Gastroesophageal sphincter (tissue), 4 donors: Measurements from ENCODE around the gene RNF8. TPM values are rescaled to one million over a fixed set of nuclear protein-coding genes. Genes with fewer than 3 reads are reported as not detected.
A peak's percentile ranks its signal among the peaks of the same experiment; 100 is the strongest.

ENCODE experiments used
- ATAC-seq: fragments of 150-250 bp; one replicate; pipeline ENCODE4 v1.9.1; 2016; ENCODE audit warnings: mild to moderate bottlenecking, moderate library complexity
- H3K27ac ChIP-seq, 4 donors: fragments of 200-600 bp; sonication (generic) in 3 of 4; 1 replicate in 3 of 4; 2 replicates in 1 of 4; pipeline ENCODE4 v1.5.1; 2016 to 2019
- H3K27me3 ChIP-seq: fragments of 200-600 bp; sonication (generic); one replicate; pipeline ENCODE4 v1.5.1; 2019
- H3K36me3 ChIP-seq, 2 donors: fragments of 200-600 bp; sonication (generic); one replicate each; pipeline ENCODE4 v1.5.1; 2019; ENCODE audit warnings: control low read depth in 1 of 2
- H3K4me1 ChIP-seq, 3 donors: fragments of 200-600 bp; sonication (generic); 1 replicate in 2 of 3; 2 replicates in 1 of 3; pipeline ENCODE4 v1.5.1; 2016 to 2019; ENCODE audit warnings: control low read depth in 2 of 3
- H3K4me3 ChIP-seq, 2 donors: fragments of 200-600 bp; sonication (generic); one replicate each; pipeline ENCODE4 v1.5.1; 2019; ENCODE audit warnings: mild to moderate bottlenecking in 1 of 2, moderate library complexity in 1 of 2
- H3K9me3 ChIP-seq, 3 donors: fragments of 200-600 bp; sonication (generic); one replicate each; pipeline ENCODE4 v1.5.1; 2017 to 2019; ENCODE audit warnings: control low read depth in 2 of 3
- CTCF ChIP-seq, 4 experiments: fragments of 200-600 bp in 2 of 4; fragments of 450-650 bp in 2 of 4; sonication (generic) in 1 of 4; IDR thresholded peaks; one replicate each; pipeline ENCODE4 v1.5.1; 2017 to 2019; ENCODE audit warnings: antibody characterized with exemption in 4 of 4, mild to moderate bottlenecking in 2 of 4, moderate library complexity in 2 of 4
- EP300 ChIP-seq: sonication (generic); formaldehyde crosslinking; IDR thresholded peaks from one replicate; pipeline ENCODE4 v1.6.1; 2017; ENCODE audit warnings: antibody characterized with exemption, mild to moderate bottlenecking
- POLR2A ChIP-seq, 2 donors: fragments of 450-650 bp; IDR thresholded peaks; one replicate each; pipeline ENCODE4 v1.6.1; 2017; ENCODE audit warnings: antibody characterized with exemption in 2 of 2, mild to moderate bottlenecking in 2 of 2, moderate library complexity in 1 of 2
- POLR2AphosphoS5 ChIP-seq: sonication (generic); formaldehyde crosslinking; IDR thresholded peaks from one replicate; pipeline ENCODE4 v1.6.1; 2017; ENCODE audit warnings: antibody characterized with exemption
- WGBS, 2 donors: methylation state at CpG; one replicate each; pipeline ENCODE4 v1.1.5; 2018; ENCODE audit warnings: low coverage in 1 of 2; 5-methylcytosine and 5-hydroxymethylcytosine counted together
- total RNA-seq, 4 donors: library from RNA; depleted of rRNA; stranded (reverse); fragments of >200 nt; gene quantifications; one replicate each; pipeline ENCODE4 v1.1.0, GENCODE V29; 2016

Gene RNF8
- total RNA-seq, 4 donors from 2014 or later, result 10.0 to 21.5 (median 16.0) TPM

GRCh38 chr6:37351027-37351426 lies 2.8 kb upstream of the RNF8 start:
- H3K36me3 ChIP-seq, result no peaks in the 10 kb centered on the region
- no peak overlapping the region for H3K4me3 ChIP-seq
- no peak overlapping the region for H3K27ac ChIP-seq
- peaks cover 8% of the 10 kb centered on the region for H3K27me3 ChIP-seq
- H3K4me1 ChIP-seq, result peaks cover 0 to 23% (median 7%) of the 10 kb centered on the region in 3 donors
- TF ChIP-seq POLR2AphosphoS5 (no peak), POLR2A (IDR thresholded peaks at IDR 0.05) (no peak), EP300 (no peak), CTCF (IDR thresholded peaks at IDR 0.05) (no peak)
- no peaks in the 10 kb centered on the region for H3K9me3 ChIP-seq
- no peak for ATAC-seq
- whole genome bisulfite sequencing, 2 donors, result 84 to 92% methylated on average over 2 to 3 of the region's 3 CpGs

GRCh38 chr6:37352384-37352783 lies 1.4 kb upstream of the RNF8 start:
- WGBS, 2 donors, result 100% methylated on average over 1 to 2 of the region's 3 CpGs
- TF ChIP-seq CTCF (IDR thresholded peaks at IDR 0.05) (no peak), EP300 (no peak), POLR2AphosphoS5 (no peak), POLR2A (IDR thresholded peaks at IDR 0.05) (no peak)
- H3K9me3 ChIP-seq, result no peaks in the 10 kb centered on the region
- H3K36me3 ChIP-seq, result no peaks in the 10 kb centered on the region
- H3K4me3 ChIP-seq, result no peak overlapping the region
- H3K4me1 ChIP-seq, result peaks cover 0 to 29% (median 7%) of the 10 kb centered on the region in 3 donors
- no peak overlapping the region for H3K27ac ChIP-seq
- peaks cover 8% of the 10 kb centered on the region for H3K27me3 ChIP-seq
- no peak for ATAC-seq

DNA sequence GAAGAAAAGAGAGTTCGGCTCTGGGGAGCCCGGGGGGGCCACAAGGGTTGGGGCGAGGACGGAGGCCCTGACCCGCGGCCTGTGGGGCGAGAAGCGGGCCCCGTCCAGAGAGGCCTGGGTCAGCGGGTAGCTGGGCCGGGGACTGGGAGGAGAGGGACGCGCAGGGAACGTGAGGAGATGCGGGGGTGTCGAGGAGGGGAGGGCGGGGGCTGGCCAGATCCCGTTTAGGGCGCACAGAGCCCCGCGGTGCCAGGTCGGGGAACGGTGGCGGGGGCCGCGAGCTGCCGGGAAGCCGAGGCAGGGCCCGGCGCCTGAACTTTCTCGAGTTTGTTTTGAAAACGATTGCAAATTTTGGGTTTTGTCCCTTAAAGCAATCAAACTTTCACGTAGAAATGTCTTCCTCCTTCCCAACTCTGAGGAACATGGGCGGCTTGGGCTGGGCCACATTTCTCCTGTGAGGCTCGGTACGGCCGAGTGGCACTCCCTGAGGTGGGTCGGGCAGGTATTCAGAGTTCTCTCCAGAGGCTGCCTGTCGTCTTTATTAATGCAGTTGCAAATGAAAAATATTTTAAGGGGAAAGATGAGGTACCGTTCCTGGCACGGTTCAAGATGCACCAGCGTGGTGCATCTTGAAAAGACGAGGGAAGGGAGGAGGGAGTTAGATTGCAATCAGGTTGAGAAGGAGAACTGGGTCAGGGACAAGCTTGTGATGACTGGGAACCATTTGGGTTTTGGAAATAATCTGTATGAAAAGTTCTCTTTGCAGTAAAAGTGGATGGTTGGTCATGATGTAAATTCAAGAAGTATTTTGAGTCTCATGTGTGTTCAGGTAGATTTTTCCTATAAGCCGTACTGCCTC lies 972 bp downstream of the RNF8 start:
- TF ChIP-seq CTCF (IDR thresholded peaks at IDR 0.05) (no peak), POLR2AphosphoS5 (no peak), EP300 (no peak)
- Histone ChIP-seq H3K4me3 (peak overlapping the region; percentile 67 to 95), H3K4me1 (peaks cover 0 to 29% (median 7%) of the 10 kb centered on the region in 3 donors), H3K36me3 (no peaks in the 10 kb centered on the region), H3K27me3 (no peaks in the 10 kb centered on the region), H3K9me3 (no peaks in the 10 kb centered on the region), H3K27ac (peak overlapping the region in 3 of 4 donors; percentile 70 to 82 (median 73))
- peak; percentile 44 for ATAC-seq
- WGBS, 2 donors, result 4 to 6% methylated on average over 30 to 34 of the region's 44 CpGs

DNA sequence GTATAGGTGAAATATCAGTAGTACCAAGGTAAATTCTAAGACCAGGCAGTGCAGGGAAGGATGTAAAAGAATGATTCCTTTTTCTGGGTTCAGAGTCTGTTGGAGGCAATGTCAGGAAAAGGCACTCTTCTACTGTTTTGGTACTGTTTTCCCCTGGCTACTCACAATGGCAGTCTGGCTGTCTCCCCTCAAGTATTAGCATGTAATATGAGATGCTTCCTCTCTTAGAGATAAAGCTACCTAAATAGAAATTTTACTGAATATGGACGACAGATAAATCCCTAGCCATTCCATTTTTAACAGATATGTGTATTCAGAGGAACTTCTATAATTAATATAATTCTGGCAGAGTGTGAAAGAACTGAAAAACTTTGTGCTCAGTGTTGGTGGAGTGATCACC lies 3.5 kb downstream of the RNF8 start:
- Histone ChIP-seq H3K36me3 (peaks cover 2 to 22% of the 10 kb centered on the region in 2 donors), H3K4me1 (peaks cover 0 to 29% (median 7%) of the 10 kb centered on the region in 3 donors), H3K4me3 (no peak overlapping the region), H3K9me3 (no peaks in the 10 kb centered on the region), H3K27ac (no peak overlapping the region), H3K27me3 (no peaks in the 10 kb centered on the region)
- no peak for TF ChIP-seq POLR2A (IDR thresholded peaks at IDR 0.05)
- TF ChIP-seq EP300, result no peak
- ATAC-seq, result no peak
- 48% methylated on average over 1 of the region's 1 CpG; no CpG with 5 or more reads in 1 of the 2 donors for whole genome bisulfite sequencing, 2 donors

- TF ChIP-seq EP300, result no peak
- TF ChIP-seq POLR2A (IDR thresholded peaks at IDR 0.05), result no peak
- TF ChIP-seq POLR2AphosphoS5, result no peak
- TF ChIP-seq CTCF (IDR thresholded peaks at IDR 0.05), result no peak
- no peak for ATAC-seq
- Histone ChIP-seq H3K36me3 (peaks cover 2 to 28% of the 10 kb centered on the region in 2 donors), H3K9me3 (no peaks in the 10 kb centered on the region), H3K27me3 (no peaks in the 10 kb centered on the region), H3K27ac (no peak overlapping the region), H3K4me1 (peaks cover 0 to 29% (median 7%) of the 10 kb centered on the region in 3 donors), H3K4me3 (no peak overlapping the region)
- 39 to 92% methylated on average over 2 of the region's 2 CpGs for WGBS, 2 donors
Measured at GRCh38 chr6:37357860-37358259, 4.1 kb downstream of the RNF8 start.
